Type B pancreatic cell (in vitro differentiated cells): ENCODE results near the gene GRIK5. TPM values are rescaled to one million over a fixed set of nuclear protein-coding genes. Genes with fewer than 3 reads are reported as not detected.
"Not testable (repeated sequence)": the region's sequence is repeated elsewhere in the genome, so short reads cannot be mapped to it uniquely, and the experiment has no call there.

Source experiments
- DNase-seq: peaks from one replicate; pipeline ENCODE4 v3.0.0; 2021; ENCODE audit warnings: mixed read lengths; ENCODE audit not compliant: unreplicated experiment; ENCODE audit errors: extremely low spot score
- H3K27ac Mint-ChIP-seq: 2 replicates; pipeline ENCODE4 v1.8.0; 2021; ENCODE audit warnings: mild to moderate bottlenecking, mixed read lengths
- H3K27me3 Mint-ChIP-seq: 2 replicates; pipeline ENCODE4 v1.8.0; 2021; ENCODE audit warnings: mixed read lengths
- H3K36me3 Mint-ChIP-seq: 2 replicates; pipeline ENCODE4 v1.8.0; 2021; ENCODE audit warnings: mixed read lengths
- H3K4me1 Mint-ChIP-seq: one replicate; pipeline ENCODE4 v1.8.0; 2021; ENCODE audit warnings: mixed read lengths; ENCODE audit not compliant: unreplicated experiment
- H3K4me3 Mint-ChIP-seq: 2 replicates; pipeline ENCODE4 v1.8.0; 2021; ENCODE audit warnings: mild to moderate bottlenecking, mixed read lengths
- H3K9me3 Mint-ChIP-seq: 2 replicates; pipeline ENCODE4 v1.8.0; 2021; ENCODE audit warnings: mixed read lengths
- total RNA-seq: library from RNA; stranded (reverse); gene quantifications from 2 replicates; pipeline ENCODE4 v1.2.1, GENCODE V29; 2021; ENCODE audit warnings: low replicate concordance
- TF ChIP-seq, protein P1 (sequence below): fragments of 200-600 bp; sonication (generic); conservative IDR thresholded peaks from 2 replicates; pipeline ENCODE4 v1.5.0; 2021; ENCODE audit warnings: antibody characterized with exemption, mild to moderate bottlenecking

GRIK5 gene
- total RNA-seq, 1 donor from 2014 or later: 5.8 TPM

GRCh38 chr19:41995959-41996797 is 73.8 kb downstream of the GRIK5 start:
- H3K27me3 Mint-ChIP-seq: peaks cover 74% of the 10 kb centered on the region
- TF ChIP-seq, protein P1, sequence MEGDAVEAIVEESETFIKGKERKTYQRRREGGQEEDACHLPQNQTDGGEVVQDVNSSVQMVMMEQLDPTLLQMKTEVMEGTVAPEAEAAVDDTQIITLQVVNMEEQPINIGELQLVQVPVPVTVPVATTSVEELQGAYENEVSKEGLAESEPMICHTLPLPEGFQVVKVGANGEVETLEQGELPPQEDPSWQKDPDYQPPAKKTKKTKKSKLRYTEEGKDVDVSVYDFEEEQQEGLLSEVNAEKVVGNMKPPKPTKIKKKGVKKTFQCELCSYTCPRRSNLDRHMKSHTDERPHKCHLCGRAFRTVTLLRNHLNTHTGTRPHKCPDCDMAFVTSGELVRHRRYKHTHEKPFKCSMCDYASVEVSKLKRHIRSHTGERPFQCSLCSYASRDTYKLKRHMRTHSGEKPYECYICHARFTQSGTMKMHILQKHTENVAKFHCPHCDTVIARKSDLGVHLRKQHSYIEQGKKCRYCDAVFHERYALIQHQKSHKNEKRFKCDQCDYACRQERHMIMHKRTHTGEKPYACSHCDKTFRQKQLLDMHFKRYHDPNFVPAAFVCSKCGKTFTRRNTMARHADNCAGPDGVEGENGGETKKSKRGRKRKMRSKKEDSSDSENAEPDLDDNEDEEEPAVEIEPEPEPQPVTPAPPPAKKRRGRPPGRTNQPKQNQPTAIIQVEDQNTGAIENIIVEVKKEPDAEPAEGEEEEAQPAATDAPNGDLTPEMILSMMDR: no peak

DNA sequence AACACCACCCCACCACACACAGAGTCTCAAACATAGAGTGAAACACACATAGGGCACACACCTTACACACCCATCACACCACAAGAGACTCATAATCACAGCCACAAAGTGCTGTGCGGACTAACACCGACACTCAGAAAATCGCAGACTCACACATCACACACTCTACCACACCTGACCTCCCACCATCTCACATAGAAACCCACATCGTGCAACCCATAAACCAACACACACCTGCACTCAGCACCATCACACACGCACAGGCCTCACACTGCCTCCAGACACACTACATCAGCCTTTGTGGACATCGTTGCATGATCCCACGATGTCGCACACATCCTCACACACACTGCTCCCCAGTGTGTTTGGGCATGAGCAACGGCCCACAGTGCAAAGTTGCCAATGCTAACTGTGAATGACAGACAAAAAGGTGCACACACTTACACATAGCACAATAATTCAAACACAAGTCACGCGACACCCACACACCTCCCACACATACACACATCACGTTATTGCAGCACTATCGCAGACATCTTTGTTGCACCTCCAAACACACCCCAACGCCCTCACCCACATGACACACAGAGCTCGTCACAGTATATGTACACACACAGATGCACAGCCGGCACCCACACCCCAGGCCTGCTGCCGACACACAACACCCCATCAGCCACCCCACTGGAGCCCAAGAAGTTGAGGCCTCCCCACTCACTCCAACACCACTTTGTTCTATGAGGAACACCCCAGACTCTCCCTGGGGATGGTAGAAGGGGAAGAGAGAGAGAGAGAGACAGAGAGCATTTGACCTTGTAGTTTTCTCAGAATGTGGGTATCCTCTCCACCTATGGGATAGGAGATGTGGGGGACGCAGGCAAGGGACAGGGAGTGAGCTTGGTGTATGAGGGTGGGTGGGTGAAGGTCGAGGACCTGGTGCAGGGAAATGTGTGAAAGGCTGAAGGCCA is 74.7 kb downstream of the GRIK5 start:
- no peaks in the 10 kb centered on the region for H3K9me3 Mint-ChIP-seq
- no peak overlapping the region for H3K27ac Mint-ChIP-seq
- peaks cover 10% of the 10 kb centered on the region for H3K4me1 Mint-ChIP-seq
- no peak for DNase-seq
- peak overlapping the region; percentile 29 for H3K4me3 Mint-ChIP-seq
- TF ChIP-seq, protein P1: no peak
- H3K27me3 Mint-ChIP-seq: peaks cover 65% of the 10 kb centered on the region
- no peaks in the 10 kb centered on the region for H3K36me3 Mint-ChIP-seq

More at GRCh38 chr19:41995959-41996797, 73.8 kb downstream of the GRIK5 start:
- DNase-seq: no peak
- H3K4me3 Mint-ChIP-seq: peak overlapping the region; percentile 29
- no peaks in the 10 kb centered on the region for H3K9me3 Mint-ChIP-seq
- H3K4me1 Mint-ChIP-seq: peaks cover 10% of the 10 kb centered on the region
- no peak overlapping the region for H3K27ac Mint-ChIP-seq
- H3K36me3 Mint-ChIP-seq: no peaks in the 10 kb centered on the region

- Mint-ChIP-seq H3K27ac (no peak overlapping the region), H3K9me3 (no peaks in the 10 kb centered on the region), H3K27me3 (peaks cover 58% of the 10 kb centered on the region), H3K36me3 (no peaks in the 10 kb centered on the region), H3K4me3 (peak overlapping the region; percentile 29), H3K4me1 (peaks cover 10% of the 10 kb centered on the region)
- no peak for DNase-seq
- TF ChIP-seq, protein P1: no peak
Measured at GRCh38 chr19:41994521-41994971, 75.5 kb downstream of the GRIK5 start.

DNA sequence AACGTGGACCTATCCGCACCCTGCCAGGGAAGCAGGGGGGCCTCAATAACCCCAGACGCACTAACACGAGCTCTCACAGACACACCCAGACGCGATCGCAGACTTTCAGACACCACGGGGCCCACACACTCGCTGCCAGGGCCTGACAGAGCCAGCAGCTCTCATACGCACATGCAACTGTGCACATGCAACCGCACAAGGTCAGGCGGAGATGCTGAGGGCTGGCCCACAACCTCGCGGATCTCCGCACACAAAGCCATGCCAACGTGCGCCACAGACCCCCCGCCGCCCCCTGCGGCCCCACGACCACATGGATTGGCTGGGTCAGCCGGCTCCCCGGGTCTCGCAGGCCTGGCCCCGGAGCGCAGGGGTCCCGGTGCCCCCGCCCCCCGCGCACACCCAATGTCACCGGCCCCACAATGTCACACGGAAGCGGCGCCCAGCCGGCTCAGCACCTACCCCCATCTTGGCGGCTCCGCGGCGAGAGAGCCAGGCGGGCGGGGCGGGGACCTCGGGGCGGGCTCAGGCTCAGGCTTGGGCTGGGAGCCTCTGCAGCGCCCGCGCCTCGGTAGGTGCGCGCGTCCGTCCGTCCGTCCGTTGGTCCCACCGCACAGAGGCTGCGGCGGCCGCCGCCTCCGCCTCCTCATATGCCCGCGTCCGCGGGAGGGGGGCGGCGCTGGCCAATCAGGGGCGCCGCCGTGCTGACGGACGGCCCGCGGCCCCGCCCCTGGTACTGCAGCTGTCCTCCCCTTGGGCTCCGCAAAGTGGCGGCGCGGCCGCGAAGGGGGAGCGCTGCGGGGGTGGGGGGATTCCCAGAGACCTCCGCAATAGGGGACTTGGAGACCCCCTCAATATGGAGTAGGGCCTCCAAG is 76.2 kb downstream of the GRIK5 start, which contains the start of gene ATP1A3:
Gene ATP1A3 (minus strand): TSS at position 619 of the 872 bp plus-strand sequence. CDS start 154 bp downstream, at position 465.
- H3K4me1 Mint-ChIP-seq: peaks cover 10% of the 10 kb centered on the region
- H3K9me3 Mint-ChIP-seq: no peaks in the 10 kb centered on the region
- DNase-seq: no peak
- TF ChIP-seq, protein P1: no peak
- peak within 1 kb of the TSS; percentile 78 for H3K4me3 Mint-ChIP-seq
- H3K27ac Mint-ChIP-seq: peak within 1 kb of the TSS; percentile 59
- no peaks in the 10 kb centered on the region for H3K36me3 Mint-ChIP-seq
- H3K27me3 Mint-ChIP-seq: peaks cover 53% of the 10 kb centered on the region

DNA sequence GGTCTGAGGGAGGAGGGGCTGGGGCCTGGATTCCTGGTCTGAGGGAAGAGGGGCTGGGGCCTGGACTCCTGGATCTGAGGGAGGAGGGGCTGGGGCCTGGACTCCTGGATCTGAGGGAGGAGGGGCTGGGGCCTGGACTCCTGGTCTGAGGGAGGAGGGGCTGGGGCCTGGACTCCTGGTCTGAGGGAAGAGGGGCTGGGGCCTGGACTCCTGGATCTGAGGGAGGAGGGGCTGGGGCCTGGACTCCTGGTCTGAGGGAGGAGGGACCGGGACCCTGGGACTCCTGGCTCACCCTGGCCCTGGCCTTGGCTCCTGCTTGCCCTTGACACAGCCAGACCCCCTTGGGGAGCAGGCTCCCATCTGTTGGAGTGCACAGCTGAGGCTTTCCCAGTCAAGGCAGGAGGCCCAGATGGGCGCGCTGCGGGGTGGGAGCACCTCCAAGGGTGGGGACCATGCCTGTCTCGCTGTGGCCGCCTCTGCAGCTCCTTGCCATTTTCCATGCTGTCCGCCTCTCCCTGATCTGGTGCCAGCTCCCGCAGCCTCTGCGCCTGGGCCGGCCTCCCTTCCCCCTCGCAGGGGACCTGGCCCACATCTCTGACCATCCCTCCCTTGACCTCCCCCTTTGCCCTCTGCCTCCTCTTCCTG is 78.0 kb downstream of the GRIK5 start:
- not testable (repeated sequence) for DNase-seq, H3K36me3 Mint-ChIP-seq, H3K27ac Mint-ChIP-seq, H3K4me1 Mint-ChIP-seq, H3K9me3 Mint-ChIP-seq
- H3K27me3 Mint-ChIP-seq: peaks cover 45% of the 10 kb centered on the region
- H3K4me3 Mint-ChIP-seq: peak overlapping the region; percentile 14
